Endometrial microvascular endothelial cells (primary cell): ENCODE measurements around the gene GPHN. TPM values are rescaled to one million over a fixed set of nuclear protein-coding genes. Genes with fewer than 3 reads are reported as not detected.

ENCODE experiments used
- in situ Hi-C: cut with HindIII; loops from 2 replicates; pipeline ENCODE4 v1.10.0; 2017; ENCODE audit warnings: low sequenced_read_pairs, low pct_unique_long_range_greater_than_20kb; ENCODE audit errors: inconsistent ontology term
- total RNA-seq: library from RNA; depleted of rRNA; stranded (reverse); fragments of >200 nt; gene quantifications from one replicate; pipeline ENCODE4 v1.2.3, GENCODE V29; 2015; ENCODE audit errors: inconsistent ontology term

The GPHN gene
- total RNA-seq, 1 donor from 2014 or later: 38.3 TPM

GRCh38 chr14:66975251-66975650, 467.3 kb downstream of the GPHN start:
- in situ Hi-C loops: no loop called here

- in situ Hi-C loops: no loop called here
Measured at GRCh38 chr14:66979101-66979974, 471.4 kb downstream of the GPHN start.

- in situ Hi-C loops: no loop called here
Measured at GRCh38 chr14:66982247-66982646, 474.3 kb downstream of the GPHN start.

GRCh38 chr14:66992776-66993175, 484.8 kb downstream of the GPHN start:
- in situ Hi-C loops: no loop called here

GRCh38 chr14:66993512-66993911, 485.6 kb downstream of the GPHN start:
- in situ Hi-C loops: no loop called here

GRCh38 chr14:66998013-66998412, 490.1 kb downstream of the GPHN start:
- in situ Hi-C loops: no loop called here

GRCh38 chr14:66999978-67000377, 492.0 kb downstream of the GPHN start:
- in situ Hi-C loops: no loop called here

- in situ Hi-C loops: no loop called here
Measured at GRCh38 chr14:67002994-67003753, 495.2 kb downstream of the GPHN start.

- in situ Hi-C loops: no loop called here
Measured at GRCh38 chr14:67004521-67004920, 496.6 kb downstream of the GPHN start.

GRCh38 chr14:67010602-67011001, 502.7 kb downstream of the GPHN start:
- in situ Hi-C loops: no loop called here

- in situ Hi-C loops: no loop called here
Measured at GRCh38 chr14:67016856-67017255, 508.9 kb downstream of the GPHN start.

GRCh38 chr14:67018720-67019119, 510.8 kb downstream of the GPHN start:
- in situ Hi-C loops: no loop called here

GRCh38 chr14:67019796-67020195, 511.8 kb downstream of the GPHN start:
- in situ Hi-C loops: no loop called here

GRCh38 chr14:67031920-67032774, 524.2 kb downstream of the GPHN start:
- in situ Hi-C loops: no loop called here

- in situ Hi-C loops: no loop called here
Measured at GRCh38 chr14:67045440-67045839, 537.5 kb downstream of the GPHN start.

GRCh38 chr14:67050896-67051295, 542.9 kb downstream of the GPHN start:
- in situ Hi-C loops: no loop called here

GRCh38 chr14:67056684-67057083, 548.7 kb downstream of the GPHN start:
- in situ Hi-C loops: no loop called here

- in situ Hi-C loops: no loop called here
Measured at GRCh38 chr14:67059596-67059995, 551.6 kb downstream of the GPHN start.

- in situ Hi-C loops: no loop called here
Measured at GRCh38 chr14:67060546-67060945, 552.6 kb downstream of the GPHN start.
